HFFc6 (cell line): ENCODE results near the gene DLG2. TPM values are rescaled to one million over a fixed set of nuclear protein-coding genes. Genes with fewer than 3 reads are reported as not detected.

Experiments used
- DNase-seq: peaks from one replicate; pipeline ENCODE4 v3.0.0-alpha.2; 2018
- H3K27ac Mint-ChIP-seq: 2 replicates; pipeline ENCODE4 v1.8.0; 2020; ENCODE audit warnings: mild to moderate bottlenecking, mixed read lengths
- H3K27me3 Mint-ChIP-seq: 2 replicates; pipeline ENCODE4 v1.8.0; 2021; ENCODE audit warnings: mild to moderate bottlenecking, moderate library complexity, mixed read lengths; ENCODE audit not compliant: insufficient read depth
- H3K36me3 Mint-ChIP-seq: 2 replicates; pipeline ENCODE4 v1.8.0; 2021; ENCODE audit warnings: low read depth, mixed read lengths
- H3K4me1 Mint-ChIP-seq: 2 replicates; pipeline ENCODE4 v1.8.0; 2020; ENCODE audit warnings: low read depth, mixed read lengths
- H3K4me3 Mint-ChIP-seq: 2 replicates; pipeline ENCODE4 v1.8.0; 2020; ENCODE audit warnings: mild to moderate bottlenecking, moderate library complexity, mixed read lengths
- H3K9me3 Mint-ChIP-seq: 2 replicates; pipeline ENCODE4 v1.8.0; 2020; ENCODE audit warnings: mild to moderate bottlenecking, mixed read lengths
- CTCF ChIP-seq: fragments of 200-600 bp; sonication (generic); IDR thresholded peaks from 2 replicates; pipeline ENCODE4 v1.5.0; 2021; ENCODE audit warnings: antibody characterized with exemption, mild to moderate bottlenecking
- total RNA-seq, 6 experiments: library from RNA; stranded (reverse); fragmentation: NEBNext Ultra II Directional; extraction: Animal tissue kit (Norgen Biotek cat#: 25700); gene quantifications; 2 replicates in 1 of 6; 3 replicates in 5 of 6; pipeline ENCODE4 v1.2.3, GENCODE V29; 2021

Gene DLG2
- total RNA-seq, 6 experiments from 2014 or later = 0.39 to 1.00 (median 0.80) TPM; not detected in 1

DNA sequence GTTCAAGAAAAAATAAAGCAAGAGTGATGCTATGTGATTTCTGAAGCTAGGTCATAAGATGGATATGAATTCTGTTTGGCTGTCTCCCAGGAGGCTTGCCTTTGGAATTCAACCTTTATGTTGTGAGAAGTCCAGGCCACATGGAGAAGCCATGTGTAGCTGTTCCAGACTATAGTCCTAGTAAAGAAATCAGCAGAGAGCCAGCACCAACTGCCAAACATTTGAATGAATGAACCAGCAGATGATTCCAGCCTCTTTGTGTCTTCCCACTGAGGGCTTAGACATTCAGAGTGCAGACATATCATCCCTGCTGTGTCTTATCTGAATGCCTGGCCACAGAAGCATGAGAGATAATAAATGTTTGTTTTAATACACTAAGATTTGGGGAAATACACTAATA is 1150.6 kb downstream of the DLG2 start:
- TF ChIP-seq CTCF = no peak
- Mint-ChIP-seq H3K36me3 (no peaks in the 10 kb centered on the region), H3K4me3 (no peak overlapping the region), H3K27me3 (no peaks in the 10 kb centered on the region), H3K4me1 (no peaks in the 10 kb centered on the region), H3K9me3 (peaks cover 40% of the 10 kb centered on the region), H3K27ac (no peak overlapping the region)
- no peak for DNase-seq

DNA sequence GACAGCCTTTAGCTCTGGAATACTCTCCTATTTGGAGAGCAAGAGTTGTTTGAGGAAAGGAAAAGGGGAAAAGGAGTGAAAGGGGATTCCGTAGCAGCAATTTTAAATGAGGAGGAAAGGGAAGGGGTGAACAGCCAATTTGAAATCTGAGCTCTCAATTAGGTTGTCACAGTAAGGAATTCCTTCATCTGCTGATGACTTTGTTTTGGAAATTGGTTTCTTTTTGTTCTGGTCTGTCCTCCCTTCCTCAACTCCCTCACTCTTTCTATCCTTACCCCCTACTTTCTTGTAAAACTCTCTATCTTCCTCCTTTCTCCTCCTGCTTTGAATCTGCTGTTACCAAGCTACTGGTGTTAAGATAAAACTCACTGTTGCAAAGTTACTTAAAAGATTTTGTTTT is 1155.6 kb downstream of the DLG2 start:
- no peak overlapping the region for H3K27ac Mint-ChIP-seq
- H3K4me1 Mint-ChIP-seq = no peaks in the 10 kb centered on the region
- H3K36me3 Mint-ChIP-seq = no peaks in the 10 kb centered on the region
- H3K27me3 Mint-ChIP-seq = no peaks in the 10 kb centered on the region; the same call in 1 of the 2 replicates
- H3K4me3 Mint-ChIP-seq = no peak overlapping the region
- no peak for TF ChIP-seq CTCF
- H3K9me3 Mint-ChIP-seq = peaks cover 41% of the 10 kb centered on the region
- no peak for DNase-seq

DNA sequence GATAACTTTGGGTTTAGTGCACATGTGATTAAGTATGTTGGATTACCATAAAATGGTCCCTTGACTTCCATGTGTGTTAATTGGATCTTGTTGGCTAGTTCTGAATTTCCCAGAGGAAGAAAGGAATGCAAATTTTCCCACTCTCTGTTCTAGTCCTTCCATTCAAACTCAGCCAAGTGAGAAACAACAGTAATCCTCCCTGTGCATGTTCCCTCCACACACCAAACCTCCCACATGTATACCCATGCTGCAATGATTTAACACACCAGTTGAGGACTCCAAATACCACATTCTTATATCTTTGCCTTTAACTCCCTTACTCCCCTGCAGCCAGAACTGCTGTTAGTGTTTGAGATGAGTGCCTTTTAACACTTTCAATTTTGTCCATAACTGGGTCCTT is 1158.9 kb downstream of the DLG2 start:
- Mint-ChIP-seq H3K9me3 (peaks cover 32% of the 10 kb centered on the region), H3K27ac (no peak overlapping the region), H3K4me3 (no peak overlapping the region), H3K36me3 (no peaks in the 10 kb centered on the region), H3K27me3 (no peaks in the 10 kb centered on the region; the same call in 1 of the 2 replicates), H3K4me1 (no peaks in the 10 kb centered on the region)
- no peak for DNase-seq
- TF ChIP-seq CTCF = no peak

- DNase-seq = no peak
- H3K36me3 Mint-ChIP-seq = no peaks in the 10 kb centered on the region
Measured at GRCh38 chr11:84465040-84465439, 1162.1 kb downstream of the DLG2 start.

GRCh38 chr11:84455691-84456090 is 1171.5 kb downstream of the DLG2 start:
- no peak for TF ChIP-seq CTCF
- H3K27ac Mint-ChIP-seq = no peak overlapping the region
- H3K4me3 Mint-ChIP-seq = no peak overlapping the region
- H3K4me1 Mint-ChIP-seq = no peaks in the 10 kb centered on the region
- H3K36me3 Mint-ChIP-seq = no peaks in the 10 kb centered on the region; the same call in 1 of the 2 replicates
- no peaks in the 10 kb centered on the region for H3K27me3 Mint-ChIP-seq
- no peak for DNase-seq
- peaks cover 13% of the 10 kb centered on the region for H3K9me3 Mint-ChIP-seq

More at GRCh38 chr11:84465040-84465439, 1162.1 kb downstream of the DLG2 start:
- no peak for TF ChIP-seq CTCF
- no peaks in the 10 kb centered on the region for H3K4me1 Mint-ChIP-seq
- H3K4me3 Mint-ChIP-seq = no peak overlapping the region
- peaks cover 21% of the 10 kb centered on the region for H3K9me3 Mint-ChIP-seq
- no peaks in the 10 kb centered on the region; the same call in 1 of the 2 replicates for H3K27me3 Mint-ChIP-seq
- no peak overlapping the region for H3K27ac Mint-ChIP-seq

DNA sequence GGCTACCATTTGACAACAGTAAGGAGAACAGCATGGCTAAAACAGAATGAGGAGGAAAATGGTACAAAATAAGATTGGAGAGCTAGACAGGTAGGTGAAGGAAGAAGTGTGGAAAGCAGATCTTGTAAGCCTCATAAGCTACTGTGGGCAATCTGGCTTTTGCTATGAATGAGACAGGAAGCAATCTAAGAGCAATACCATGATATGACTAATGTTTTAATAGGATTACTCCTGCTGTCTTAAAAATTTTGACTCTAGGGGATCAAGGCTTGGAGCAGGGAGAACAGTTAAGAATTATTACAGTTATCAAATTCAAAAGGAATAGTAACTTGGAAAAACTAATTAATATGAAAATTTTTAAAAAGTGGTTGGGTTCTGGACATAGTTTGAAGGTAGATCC is 1174.9 kb downstream of the DLG2 start:
- H3K36me3 Mint-ChIP-seq = no peaks in the 10 kb centered on the region; the same call in 1 of the 2 replicates
- no peak overlapping the region for H3K27ac Mint-ChIP-seq
- peaks cover 25% of the 10 kb centered on the region for H3K9me3 Mint-ChIP-seq
- no peak for TF ChIP-seq CTCF
- DNase-seq = no peak
- H3K4me3 Mint-ChIP-seq = no peak overlapping the region
- peaks cover 2% of the 10 kb centered on the region; the same call in 1 of the 2 replicates for H3K27me3 Mint-ChIP-seq
- H3K4me1 Mint-ChIP-seq = no peaks in the 10 kb centered on the region
